ENCODE data around the gene FUT7.

FUT7 gene

GRCh38 chr9:137044502-137045177 is 12.8 kb upstream of the FUT7 start:
- H3K4me1 ChIP-seq (ENCODE audit: control insufficient read depth, insufficient read depth, low read length): peaks cover 5% of the 10 kb centered on the region; the same call in 1 of the 2 replicates
- TF ChIP-seq ZNF239 (tag by site-specific recombination; IDR thresholded peaks at IDR 0.05) (no peak), ZFHX2 (tag by site-specific recombination; conservative IDR thresholded peaks at IDR 0.05) (peak; percentile 20; the same call in 1 of the 2 replicates), ZNF132 (tag by site-specific recombination; IDR thresholded peaks at IDR 0.05; ENCODE audit: borderline replicate concordance) (no peak), CTCF (tag by site-specific recombination; IDR thresholded peaks at IDR 0.05) (no peak), PRDM10 (tag by site-specific recombination; IDR thresholded peaks at IDR 0.05) (0 out of 2 replicates have a peak, but pooled peaks have one; percentile 24), ZNF335 (tag by site-specific recombination; conservative IDR thresholded peaks at IDR 0.05) (peak; percentile 99), ZNF768 (tag by site-specific recombination; IDR thresholded peaks at IDR 0.05) (peak; percentile 43; the same call in 1 of the 2 replicates), HIC1 (tag by site-specific recombination; IDR thresholded peaks at IDR 0.05) (0 out of 2 replicates have a peak, but pooled peaks have one; percentile 32), SP2 (tag by site-specific recombination; IDR thresholded peaks at IDR 0.05) (peak; percentile 68), KLF1 (tag by site-specific recombination; IDR thresholded peaks at IDR 0.05) (peak; percentile 66), ZBTB44 (tag by site-specific recombination; IDR thresholded peaks at IDR 0.05) (no peak), ZNF398 (tag by site-specific recombination; IDR thresholded peaks at IDR 0.05) (peak; percentile 33; the same call in 1 of the 2 replicates), KLF9 (tag by site-specific recombination; IDR thresholded peaks at IDR 0.05; ENCODE audit: low read depth) (peak; percentile 59; the same call in 1 of the 2 replicates)
- H3K36me3 ChIP-seq (ENCODE audit: control insufficient read depth in 2 of 2, insufficient read depth in 1 of 2, low read length in 2 of 2): peaks cover 0 to 13% of the 10 kb centered on the region in 2 experiments; a peak in 1 of 3 replicates
- ChIA-PET POLR2A (interaction anchor here (0.8 to 1.0 kb wide), 4 partner anchors 10 to 196 kb away, joined by 3 read pairs; partner anchors contain the start of genes SAPCD2 and TUBB4B), CTCF (interaction anchor here (0.7 to 5.3 kb wide), 8 partner anchors 10 to 257 kb away, joined by 3 to 47 read pairs (median 8); partner anchors contain the start of gene ABCA2)
- no peaks in the 10 kb centered on the region for H3K9me3 ChIP-seq (ENCODE audit: control insufficient read depth, insufficient read depth, low read depth, low read length)
- peak overlapping the region; percentile 79; the same call in 1 of the 2 replicates for H3K27ac ChIP-seq (ENCODE audit: extremely low read depth, low read depth, low read length)
- H3K4me3 ChIP-seq (ENCODE audit: low read depth, low read length): peak overlapping the region; percentile 58

Measured in HEK293 (cell line).